HG03045 (cell line): ENCODE measurements around the gene TERT.
"Not testable (repeated sequence)": the region's sequence is repeated elsewhere in the genome, so short reads cannot be mapped to it uniquely, and the experiment has no call there.

ENCODE experiments used
- ATAC-seq: cut with Tn5 transposase; IDR thresholded peaks from one replicate; pipeline ENCODE4 v1.9.1; 2021; ENCODE audit warnings: mild to moderate bottlenecking, moderate library complexity; ENCODE audit not compliant: unreplicated experiment

TERT gene

GRCh38 chr5:1280177-1281037 is 14.5 kb downstream of the TERT start:
- no peak for ATAC-seq

GRCh38 chr5:1279443-1280151 is 15.3 kb downstream of the TERT start:
- ATAC-seq = no peak

- no peak for ATAC-seq
Measured at GRCh38 chr5:1278656-1279442, 16.0 kb downstream of the TERT start.

- no peak for ATAC-seq
Measured at GRCh38 chr5:1278216-1278615, 16.7 kb downstream of the TERT start.

- ATAC-seq = no peak
Measured at GRCh38 chr5:1277781-1278180, 17.1 kb downstream of the TERT start.

- ATAC-seq = no peak
Measured at GRCh38 chr5:1277331-1277730, 17.5 kb downstream of the TERT start.

GRCh38 chr5:1276930-1277329 is 17.9 kb downstream of the TERT start:
- no peak for ATAC-seq

- ATAC-seq = not testable (repeated sequence)
Measured at GRCh38 chr5:1275397-1276391, 19.2 kb downstream of the TERT start.

- no peak for ATAC-seq
Measured at GRCh38 chr5:1274471-1274870, 20.4 kb downstream of the TERT start.

- no peak for ATAC-seq
Measured at GRCh38 chr5:1273745-1274144, 21.1 kb downstream of the TERT start.

GRCh38 chr5:1272201-1272600 is 22.7 kb downstream of the TERT start:
- no peak for ATAC-seq

GRCh38 chr5:1270933-1271914 is 23.6 kb downstream of the TERT start:
- ATAC-seq = no peak

- ATAC-seq = no peak
Measured at GRCh38 chr5:1270426-1270825, 24.4 kb downstream of the TERT start.

- no peak for ATAC-seq
Measured at GRCh38 chr5:1268666-1269065, 26.2 kb downstream of the TERT start.

GRCh38 chr5:1268056-1268455 is 26.8 kb downstream of the TERT start:
- no peak for ATAC-seq

- ATAC-seq = not testable (repeated sequence)
Measured at GRCh38 chr5:1267464-1267863, 27.4 kb downstream of the TERT start.

- ATAC-seq = no peak
Measured at GRCh38 chr5:1266791-1267190, 28.1 kb downstream of the TERT start.

- no peak for ATAC-seq
Measured at GRCh38 chr5:1265461-1266455, 29.1 kb downstream of the TERT start.
